GM10248 (cell line): Measurements from ENCODE around the gene GBE1.

Experiments
- CTCF ChIA-PET: fragments of 300-600 bp; sonication (Branson Sonifier 250); formaldehyde crosslinking; extraction: SDS; loops from one replicate; lab custom pipeline; 2021; ENCODE audit warnings: antibody characterized with exemption; lab: Yijun Ruan, JAX
- POLR2A ChIA-PET: fragments of 350-650 bp; sonication (Branson Sonifier 250); formaldehyde crosslinking; extraction: SDS; loops from one replicate; lab custom pipeline; 2020; ENCODE audit warnings: antibody characterized with exemption; lab: Yijun Ruan, JAX
- DNase-seq: peaks from one replicate; pipeline ENCODE4 v3.0.0; 2012; ENCODE audit errors: extremely low spot score
- CTCF ChIP-seq: IDR thresholded peaks from 2 replicates; pipeline ENCODE4 v1.5.1; 2012; ENCODE audit warnings: mild to moderate bottlenecking, low read depth; ENCODE audit errors: extremely low read depth, missing control alignments, control extremely low read depth

GBE1 gene

DNA sequence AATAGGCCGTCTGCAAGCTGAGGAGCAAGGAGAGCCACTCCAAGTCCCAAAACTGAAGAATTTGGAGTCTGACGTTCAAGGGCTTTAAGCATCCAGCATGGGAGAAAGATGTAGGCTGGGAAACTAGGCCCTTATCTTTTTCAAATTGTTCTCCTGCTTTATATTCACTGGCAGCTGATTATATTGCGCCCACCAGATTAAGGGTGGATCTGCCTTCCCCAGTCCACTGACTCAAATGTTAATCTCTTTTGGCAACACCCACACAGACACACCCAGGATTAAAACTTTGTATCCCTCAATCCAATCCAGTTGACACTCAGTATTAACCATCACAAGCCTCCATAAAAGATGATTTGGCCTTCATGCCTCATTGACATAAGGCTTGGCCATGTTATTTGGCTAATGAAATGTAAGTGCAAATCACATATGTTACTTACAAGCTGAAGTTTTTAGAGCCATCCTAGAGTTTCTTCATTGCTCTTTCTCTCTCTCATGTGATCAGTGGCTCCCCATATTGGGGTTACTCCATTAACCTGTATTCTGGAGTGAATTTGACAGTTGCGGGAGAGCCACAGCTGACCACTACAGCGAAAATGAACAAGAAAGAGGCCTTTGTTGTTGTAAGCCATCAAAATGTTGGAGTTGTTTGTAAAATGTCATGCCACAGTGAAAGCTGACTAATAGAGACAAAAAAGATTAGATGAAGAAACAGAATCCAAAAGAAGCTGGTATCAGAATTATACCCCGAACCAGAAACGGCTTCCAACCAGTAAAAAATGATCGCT is 61.7 kb downstream of the GBE1 start:
- ChIA-PET POLR2A (no interaction called here), CTCF (interaction anchor here (1.1 to 2.8 kb wide), 2 partner anchors 11 to 433 kb away, joined by 3 to 6 read pairs; no protein-coding TSS in a partner anchor)
- no peak for TF ChIP-seq CTCF
- DNase-seq: no peak

GRCh38 chr3:81696090-81696489 is 65.4 kb downstream of the GBE1 start:
- DNase-seq: no peak
- CTCF ChIA-PET: interaction anchor here (1.3 to 1.4 kb wide), 2 partner anchors 9 to 16 kb away, joined by 5 to 6 read pairs; no protein-coding TSS in a partner anchor
- no peak for TF ChIP-seq CTCF
- POLR2A ChIA-PET: no interaction called here

- ChIA-PET CTCF (interaction anchor here (1.4 kb wide), 1 partner anchor 8 kb away, joined by 6 read pairs; no protein-coding TSS in a partner anchor), POLR2A (no interaction called here)
- TF ChIP-seq CTCF: no peak
- no peak for DNase-seq
Measured at GRCh38 chr3:81695302-81695701, 66.1 kb downstream of the GBE1 start.

GRCh38 chr3:81694662-81695061 is 66.8 kb downstream of the GBE1 start:
- no peak for DNase-seq
- TF ChIP-seq CTCF: no peak
- ChIA-PET CTCF (interaction anchor here (1.5 kb wide), 1 partner anchor 10 kb away, joined by 5 read pairs; no protein-coding TSS in a partner anchor), POLR2A (no interaction called here)

GRCh38 chr3:81692766-81693165 is 68.7 kb downstream of the GBE1 start:
- DNase-seq: no peak
- no peak for TF ChIP-seq CTCF
- CTCF ChIA-PET: no interaction called here
- POLR2A ChIA-PET: no interaction called here

DNA sequence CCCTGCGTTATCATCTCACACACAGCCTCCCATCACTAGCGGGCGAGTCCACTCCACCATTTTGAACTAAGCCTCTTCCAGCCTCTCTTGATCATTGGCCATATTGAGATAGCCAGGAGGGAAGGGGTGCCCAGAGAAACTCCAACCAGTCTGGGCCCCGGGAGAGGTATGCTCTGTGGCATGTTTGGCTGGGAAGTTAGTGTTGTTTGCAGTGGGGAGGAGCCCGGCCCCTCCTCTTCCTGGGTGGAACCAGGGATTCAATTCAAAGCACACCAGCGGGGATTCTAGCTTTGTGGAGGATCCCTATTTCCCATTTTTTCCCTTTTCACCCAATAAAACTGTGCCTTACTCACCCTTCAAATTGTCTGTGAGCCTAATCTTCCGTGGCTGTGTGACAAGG is 71.8 kb downstream of the GBE1 start:
- TF ChIP-seq CTCF: no peak
- no peak for DNase-seq
- POLR2A ChIA-PET: no interaction called here
- CTCF ChIA-PET: interaction anchor here (0.8 to 1.6 kb wide), 2 partner anchors 21 kb away, joined by 3 to 5 read pairs; no protein-coding TSS in a partner anchor
